ENCODE results near the gene CYP2A7.
A peak's percentile ranks its signal among the peaks of the same experiment; 100 is the strongest.
"Not testable (repeated sequence)": the region's sequence is repeated elsewhere in the genome, so short reads cannot be mapped to it uniquely, and the experiment has no call there.

The CYP2A7 gene

DNA sequence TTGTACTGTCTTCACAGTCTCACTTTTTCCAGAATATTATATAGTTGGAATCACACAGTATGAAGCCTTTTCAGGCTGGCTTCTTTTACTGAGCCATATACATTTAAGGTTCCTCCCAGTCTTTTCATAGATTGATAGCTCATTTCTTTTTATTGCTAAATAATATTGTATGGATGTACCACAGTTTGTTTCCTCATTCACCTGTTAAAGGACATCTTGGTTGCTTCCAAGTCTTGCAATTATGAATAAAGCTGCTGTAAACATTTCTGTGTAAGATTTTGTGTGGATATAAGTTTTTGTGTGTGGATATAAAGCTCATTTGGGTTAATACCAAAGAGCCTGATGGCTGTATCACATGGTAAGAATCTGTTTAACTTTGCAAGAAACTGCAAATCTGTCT is 24.5 kb upstream of the CYP2A7 start:
- TF ChIP-seq SPI1 (IDR thresholded peaks at IDR 0.05; ENCODE audit: borderline replicate concordance, low read depth) (no peak), POLR2AphosphoS5 (IDR thresholded peaks at IDR 0.05; ENCODE audit: low read depth) (no peak), GABPA (IDR thresholded peaks at IDR 0.05; ENCODE audit: low read depth) (no peak)
- TF ChIP-seq, protein P1, sequence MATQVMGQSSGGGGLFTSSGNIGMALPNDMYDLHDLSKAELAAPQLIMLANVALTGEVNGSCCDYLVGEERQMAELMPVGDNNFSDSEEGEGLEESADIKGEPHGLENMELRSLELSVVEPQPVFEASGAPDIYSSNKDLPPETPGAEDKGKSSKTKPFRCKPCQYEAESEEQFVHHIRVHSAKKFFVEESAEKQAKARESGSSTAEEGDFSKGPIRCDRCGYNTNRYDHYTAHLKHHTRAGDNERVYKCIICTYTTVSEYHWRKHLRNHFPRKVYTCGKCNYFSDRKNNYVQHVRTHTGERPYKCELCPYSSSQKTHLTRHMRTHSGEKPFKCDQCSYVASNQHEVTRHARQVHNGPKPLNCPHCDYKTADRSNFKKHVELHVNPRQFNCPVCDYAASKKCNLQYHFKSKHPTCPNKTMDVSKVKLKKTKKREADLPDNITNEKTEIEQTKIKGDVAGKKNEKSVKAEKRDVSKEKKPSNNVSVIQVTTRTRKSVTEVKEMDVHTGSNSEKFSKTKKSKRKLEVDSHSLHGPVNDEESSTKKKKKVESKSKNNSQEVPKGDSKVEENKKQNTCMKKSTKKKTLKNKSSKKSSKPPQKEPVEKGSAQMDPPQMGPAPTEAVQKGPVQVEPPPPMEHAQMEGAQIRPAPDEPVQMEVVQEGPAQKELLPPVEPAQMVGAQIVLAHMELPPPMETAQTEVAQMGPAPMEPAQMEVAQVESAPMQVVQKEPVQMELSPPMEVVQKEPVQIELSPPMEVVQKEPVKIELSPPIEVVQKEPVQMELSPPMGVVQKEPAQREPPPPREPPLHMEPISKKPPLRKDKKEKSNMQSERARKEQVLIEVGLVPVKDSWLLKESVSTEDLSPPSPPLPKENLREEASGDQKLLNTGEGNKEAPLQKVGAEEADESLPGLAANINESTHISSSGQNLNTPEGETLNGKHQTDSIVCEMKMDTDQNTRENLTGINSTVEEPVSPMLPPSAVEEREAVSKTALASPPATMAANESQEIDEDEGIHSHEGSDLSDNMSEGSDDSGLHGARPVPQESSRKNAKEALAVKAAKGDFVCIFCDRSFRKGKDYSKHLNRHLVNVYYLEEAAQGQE (IDR thresholded peaks at IDR 0.05; ENCODE audit: insufficient replicate concordance, low read depth): no peak
- TF ChIP-seq, protein P2, sequence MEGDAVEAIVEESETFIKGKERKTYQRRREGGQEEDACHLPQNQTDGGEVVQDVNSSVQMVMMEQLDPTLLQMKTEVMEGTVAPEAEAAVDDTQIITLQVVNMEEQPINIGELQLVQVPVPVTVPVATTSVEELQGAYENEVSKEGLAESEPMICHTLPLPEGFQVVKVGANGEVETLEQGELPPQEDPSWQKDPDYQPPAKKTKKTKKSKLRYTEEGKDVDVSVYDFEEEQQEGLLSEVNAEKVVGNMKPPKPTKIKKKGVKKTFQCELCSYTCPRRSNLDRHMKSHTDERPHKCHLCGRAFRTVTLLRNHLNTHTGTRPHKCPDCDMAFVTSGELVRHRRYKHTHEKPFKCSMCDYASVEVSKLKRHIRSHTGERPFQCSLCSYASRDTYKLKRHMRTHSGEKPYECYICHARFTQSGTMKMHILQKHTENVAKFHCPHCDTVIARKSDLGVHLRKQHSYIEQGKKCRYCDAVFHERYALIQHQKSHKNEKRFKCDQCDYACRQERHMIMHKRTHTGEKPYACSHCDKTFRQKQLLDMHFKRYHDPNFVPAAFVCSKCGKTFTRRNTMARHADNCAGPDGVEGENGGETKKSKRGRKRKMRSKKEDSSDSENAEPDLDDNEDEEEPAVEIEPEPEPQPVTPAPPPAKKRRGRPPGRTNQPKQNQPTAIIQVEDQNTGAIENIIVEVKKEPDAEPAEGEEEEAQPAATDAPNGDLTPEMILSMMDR (IDR thresholded peaks at IDR 0.05; ENCODE audit: insufficient read depth, low read length): no peak
- Histone ChIP-seq H3K4me3 (replicated peaks; ENCODE audit: insufficient read depth, low read length) (no peak overlapping the region), H3K27ac (replicated peaks) (no peak overlapping the region), H3K27me3 (ENCODE audit: insufficient read depth, poor library complexity, severe bottlenecking) (no peaks in the 10 kb centered on the region)
- no peak for DNase-seq (ENCODE audit: low read depth in 1 of 2, low spot score in 1 of 2)

DNA sequence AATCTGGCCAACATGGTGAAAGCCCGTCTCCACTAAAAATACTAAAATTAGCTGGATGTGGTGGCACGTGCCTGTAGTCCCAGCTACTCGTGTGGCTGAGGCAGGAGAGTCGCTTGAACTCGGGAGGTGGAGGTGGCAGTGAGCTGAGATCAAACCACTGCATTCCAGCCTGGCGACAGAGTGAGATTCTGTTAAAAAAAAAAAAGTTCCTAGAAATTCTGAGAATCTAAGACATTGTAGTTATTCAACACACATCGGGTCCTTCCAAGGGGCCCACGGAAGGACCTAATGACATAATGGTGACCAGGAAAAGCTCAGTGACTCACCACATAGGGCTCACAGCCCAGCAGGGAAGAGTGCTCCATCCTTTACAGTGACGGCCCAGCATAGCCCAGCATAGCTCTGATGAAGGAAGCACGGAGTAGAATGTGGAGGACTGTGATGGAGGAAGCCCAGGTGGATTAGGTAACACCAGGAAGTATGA is 22.7 kb upstream of the CYP2A7 start:
- not testable (repeated sequence) for H3K27ac ChIP-seq (replicated peaks); H3K4me3 ChIP-seq (replicated peaks; ENCODE audit: insufficient read depth, low read length); H3K27me3 ChIP-seq (ENCODE audit: insufficient read depth, poor library complexity, severe bottlenecking); DNase-seq (ENCODE audit: low read depth in 1 of 2, low spot score in 1 of 2)

DNA sequence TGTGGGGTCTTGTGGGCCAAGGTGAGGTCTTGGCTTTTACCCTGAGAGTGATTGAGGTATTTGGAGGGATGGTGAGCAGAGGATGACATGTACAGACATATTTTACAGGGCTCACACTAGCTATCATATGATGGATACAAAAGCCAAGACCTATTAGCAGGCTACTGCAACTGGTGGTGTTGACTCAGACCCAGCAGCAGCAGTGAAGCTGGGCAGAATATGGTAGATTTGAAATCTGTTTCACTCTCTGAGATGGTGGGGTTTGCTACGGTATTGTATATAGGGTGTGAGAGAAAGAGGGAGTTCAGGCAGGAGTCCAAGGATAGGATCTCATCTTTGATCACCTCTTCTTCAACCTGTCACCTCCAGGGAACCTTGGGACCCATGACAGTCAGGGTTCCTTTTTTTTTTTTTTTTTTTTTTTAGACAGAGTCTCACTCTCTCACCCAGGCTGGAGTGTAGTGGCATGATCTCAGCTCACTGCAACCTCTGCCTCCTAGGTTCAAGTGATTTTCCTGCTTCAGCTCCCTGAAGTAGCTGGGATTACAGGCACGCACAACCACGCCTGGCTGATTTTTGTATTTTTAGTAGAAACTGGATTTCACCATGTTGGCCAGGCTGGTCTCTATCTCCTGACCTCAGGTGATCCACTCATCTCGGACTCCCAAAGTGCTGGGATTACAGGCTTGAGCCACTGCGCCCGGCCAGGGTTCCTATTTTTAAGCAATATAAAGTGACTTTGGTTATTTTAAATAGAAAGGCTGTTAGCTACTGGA is 20.1 kb upstream of the CYP2A7 start:
- H3K4me3 ChIP-seq (replicated peaks; ENCODE audit: insufficient read depth, low read length); H3K27me3 ChIP-seq (ENCODE audit: insufficient read depth, poor library complexity, severe bottlenecking); DNase-seq (ENCODE audit: low read depth in 1 of 2, low spot score in 1 of 2); H3K27ac ChIP-seq (replicated peaks): not testable (repeated sequence)

DNA sequence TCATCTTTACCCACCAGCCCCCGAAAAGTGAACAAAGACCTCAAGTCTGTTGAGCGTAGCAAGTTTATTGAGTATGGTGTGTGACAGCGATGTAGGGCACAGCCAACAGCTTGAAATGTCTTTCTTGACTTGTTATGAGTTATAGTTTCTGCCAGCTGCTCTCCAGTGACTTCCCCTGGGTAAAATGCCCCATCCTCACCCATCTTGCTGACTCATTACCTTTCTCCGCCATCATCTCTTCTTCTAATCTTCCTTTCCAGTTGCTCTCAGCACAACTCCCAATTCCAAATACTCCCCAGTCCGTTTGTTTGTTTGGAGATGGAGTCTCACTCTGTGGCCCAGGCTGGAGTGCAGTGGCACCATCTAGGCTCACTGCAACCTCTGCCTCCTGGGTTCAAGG is 18.5 kb upstream of the CYP2A7 start:
- H3K4me3 ChIP-seq (replicated peaks; ENCODE audit: insufficient read depth, low read length); DNase-seq (ENCODE audit: low read depth in 1 of 2, low spot score in 1 of 2); H3K27me3 ChIP-seq (ENCODE audit: insufficient read depth, poor library complexity, severe bottlenecking): not testable (repeated sequence)
- H3K27ac ChIP-seq (replicated peaks): 0 out of 2 replicates have a peak overlapping the region, but pooled peaks have one; percentile 21

DNA sequence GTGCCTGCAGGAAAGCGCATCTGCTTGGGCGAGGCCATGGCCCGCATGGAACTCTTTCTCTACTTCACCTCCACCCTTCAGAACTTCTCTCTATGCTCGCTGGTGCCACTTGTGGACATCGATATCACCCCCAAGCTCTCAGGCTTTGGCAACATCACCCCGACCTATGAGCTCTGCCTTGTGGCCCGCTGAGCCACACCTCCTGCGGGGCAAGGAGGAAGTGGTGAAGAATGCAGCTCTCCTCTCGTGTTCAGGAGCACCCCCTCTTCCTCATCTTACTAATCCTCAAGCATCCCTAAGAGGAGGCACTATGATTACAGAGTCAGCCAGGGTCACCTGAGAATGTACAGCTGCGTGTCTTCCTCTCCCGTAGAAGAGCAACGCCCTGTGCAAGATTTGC is 17.9 kb upstream of the CYP2A7 start:
- peak; percentile 92 for TF ChIP-seq SPI1 (IDR thresholded peaks at IDR 0.05; ENCODE audit: borderline replicate concordance, low read depth)
- TF ChIP-seq POLR2AphosphoS5 (IDR thresholded peaks at IDR 0.05; ENCODE audit: low read depth): peak; percentile 41; the same call in 1 of the 2 replicates
- H3K27me3 ChIP-seq (ENCODE audit: insufficient read depth, poor library complexity, severe bottlenecking); H3K4me3 ChIP-seq (replicated peaks; ENCODE audit: insufficient read depth, low read length): not testable (repeated sequence)
- H3K27ac ChIP-seq (replicated peaks): peak overlapping the region; percentile 29
- DNase-seq (ENCODE audit: low read depth in 1 of 2, low spot score in 1 of 2): peak; percentile 83 to 95

DNA sequence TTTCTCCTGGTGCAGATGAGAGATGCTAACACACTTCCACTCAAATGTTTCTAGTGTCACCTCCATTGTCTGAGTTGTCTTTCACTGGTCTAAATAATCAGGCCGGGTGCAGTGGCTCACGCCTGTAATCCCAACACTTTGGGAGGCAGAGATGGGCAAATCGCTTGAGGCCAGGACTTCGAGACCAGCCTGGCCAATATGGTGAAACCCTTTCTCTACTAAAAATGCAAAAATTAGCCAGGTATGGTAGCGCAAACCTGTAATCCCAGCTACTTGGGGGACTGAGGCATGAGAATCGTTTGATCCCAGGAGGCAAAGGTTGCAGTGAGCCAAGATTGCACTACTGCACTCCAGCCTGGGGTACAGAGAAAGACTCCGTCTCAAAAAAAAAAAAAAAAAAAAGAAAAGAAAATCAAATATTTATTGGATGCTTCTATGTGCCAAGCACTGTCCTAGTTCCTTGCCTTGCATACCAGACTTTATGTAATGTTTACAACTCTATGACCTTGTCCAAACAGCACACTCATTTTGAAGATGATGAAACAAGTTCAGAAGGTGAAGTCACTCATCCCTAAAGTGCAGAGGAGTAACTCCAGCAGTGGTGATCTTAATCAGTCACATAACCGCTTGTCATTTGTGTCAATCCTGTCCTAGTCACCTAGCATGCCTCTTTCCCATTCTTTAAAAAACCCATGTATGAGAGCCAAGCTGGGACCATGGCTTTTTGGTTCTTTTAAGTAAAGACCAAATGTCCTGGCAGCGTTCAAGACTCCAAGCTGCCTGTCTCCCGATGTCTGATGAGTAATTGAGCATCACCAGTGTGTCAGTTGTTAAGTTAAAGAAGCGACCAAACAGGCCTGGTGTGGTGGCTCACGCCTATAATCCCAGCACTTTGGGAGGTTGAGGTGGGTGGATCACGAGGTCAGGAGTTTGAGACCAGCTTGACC is 15.1 kb upstream of the CYP2A7 start:
- not testable (repeated sequence) for DNase-seq (ENCODE audit: low read depth in 1 of 2, low spot score in 1 of 2); H3K4me3 ChIP-seq (replicated peaks; ENCODE audit: insufficient read depth, low read length); H3K27ac ChIP-seq (replicated peaks); H3K27me3 ChIP-seq (ENCODE audit: insufficient read depth, poor library complexity, severe bottlenecking)

DNA sequence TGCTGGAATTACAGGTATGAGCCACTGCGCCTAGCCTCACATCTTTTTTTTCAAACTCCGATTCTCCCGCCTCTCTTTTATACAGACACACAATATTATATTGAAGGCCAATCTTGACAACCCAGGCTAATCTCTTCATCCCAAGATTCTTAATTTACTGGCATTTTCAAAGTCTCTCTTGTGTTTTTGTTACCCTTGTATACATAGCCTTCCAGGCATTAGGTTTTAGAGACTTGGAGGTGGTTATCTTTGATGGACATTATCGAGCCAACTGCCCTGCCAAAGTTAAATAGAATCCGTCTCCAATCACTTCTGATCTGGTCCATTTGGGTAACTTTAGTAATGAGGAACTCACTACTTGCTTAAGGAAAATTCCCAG is 14.4 kb upstream of the CYP2A7 start:
- Histone ChIP-seq H3K27ac (replicated peaks) (no peak overlapping the region), H3K27me3 (ENCODE audit: insufficient read depth, poor library complexity, severe bottlenecking) (no peaks in the 10 kb centered on the region), H3K4me3 (replicated peaks; ENCODE audit: insufficient read depth, low read length) (no peak overlapping the region)
- DNase-seq (ENCODE audit: low read depth in 1 of 2, low spot score in 1 of 2): no peak
- TF ChIP-seq GABPA (IDR thresholded peaks at IDR 0.05; ENCODE audit: low read depth) (no peak), SPI1 (IDR thresholded peaks at IDR 0.05; ENCODE audit: borderline replicate concordance, low read depth) (no peak), POLR2AphosphoS5 (IDR thresholded peaks at IDR 0.05; ENCODE audit: low read depth) (no peak)
- TF ChIP-seq, protein P1 (IDR thresholded peaks at IDR 0.05; ENCODE audit: insufficient replicate concordance, low read depth): no peak
- TF ChIP-seq, protein P2 (IDR thresholded peaks at IDR 0.05; ENCODE audit: insufficient read depth, low read length): no peak

Data from HL-60 (cell line).